ENCODE data around the gene CDV3.

CDV3 gene

DNA sequence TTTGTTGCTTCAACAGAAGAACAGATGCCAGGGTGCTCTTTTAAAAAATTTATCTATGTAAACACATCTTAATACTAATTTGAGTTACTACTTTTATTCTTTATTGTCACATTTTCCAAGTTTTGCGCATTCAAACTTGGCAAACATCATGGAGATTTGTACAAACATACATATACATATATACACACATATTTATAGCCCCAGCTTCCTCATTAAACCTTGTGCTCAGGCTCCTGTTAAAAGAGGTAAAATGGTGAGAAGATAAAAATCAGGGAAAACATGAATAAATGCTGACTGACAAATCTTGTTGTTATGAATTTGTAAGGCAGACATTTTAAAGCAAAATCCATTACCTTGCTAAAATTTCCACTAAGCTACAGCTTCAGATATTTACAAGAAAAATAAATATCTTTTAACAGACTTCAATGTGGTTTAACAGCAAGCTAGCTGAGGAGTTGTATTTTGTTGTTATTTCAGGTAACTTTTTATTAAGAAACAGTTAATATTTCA lies 27.1 kb downstream of the CDV3 start:
- Histone ChIP-seq H3K79me2 (ENCODE audit: insufficient read depth, low read length) (peaks cover 2% of the 10 kb centered on the region; the same call in 1 of the 2 replicates), H3K9ac (ENCODE audit: low read depth, low read length) (no peak overlapping the region), H4K20me1 (ENCODE audit: insufficient read depth, low read length) (no peaks in the 10 kb centered on the region), H2AFZ (ENCODE audit: low read depth, low read length) (no peak overlapping the region), H3K27me3 (ENCODE audit: insufficient read depth, low read length, poor library complexity) (no peaks in the 10 kb centered on the region), H3K9me3 (ENCODE audit: insufficient read depth, low read length, severe bottlenecking) (no peaks in the 10 kb centered on the region), H3K4me1 (ENCODE audit: insufficient read depth, low read length) (no peaks in the 10 kb centered on the region), H3K27ac (ENCODE audit: low read length) (no peak overlapping the region), H3K4me3 (ENCODE audit: low read depth in 1 of 2, low read length in 2 of 2) (no peak overlapping the region), H3K4me2 (ENCODE audit: insufficient read depth, low read length) (no peak overlapping the region), H3K36me3 (ENCODE audit: insufficient read depth, low read length) (peaks cover 58% of the 10 kb centered on the region)
- ATAC-seq (ENCODE audit: insufficient read depth, low read depth) (no peak), DNase-seq (no peak)
- TF ChIP-seq EZH2 (IDR thresholded peaks at IDR 0.05; ENCODE audit: borderline replicate concordance, low read depth, low read length, severe bottlenecking) = no peak
- TF ChIP-seq, protein P1, sequence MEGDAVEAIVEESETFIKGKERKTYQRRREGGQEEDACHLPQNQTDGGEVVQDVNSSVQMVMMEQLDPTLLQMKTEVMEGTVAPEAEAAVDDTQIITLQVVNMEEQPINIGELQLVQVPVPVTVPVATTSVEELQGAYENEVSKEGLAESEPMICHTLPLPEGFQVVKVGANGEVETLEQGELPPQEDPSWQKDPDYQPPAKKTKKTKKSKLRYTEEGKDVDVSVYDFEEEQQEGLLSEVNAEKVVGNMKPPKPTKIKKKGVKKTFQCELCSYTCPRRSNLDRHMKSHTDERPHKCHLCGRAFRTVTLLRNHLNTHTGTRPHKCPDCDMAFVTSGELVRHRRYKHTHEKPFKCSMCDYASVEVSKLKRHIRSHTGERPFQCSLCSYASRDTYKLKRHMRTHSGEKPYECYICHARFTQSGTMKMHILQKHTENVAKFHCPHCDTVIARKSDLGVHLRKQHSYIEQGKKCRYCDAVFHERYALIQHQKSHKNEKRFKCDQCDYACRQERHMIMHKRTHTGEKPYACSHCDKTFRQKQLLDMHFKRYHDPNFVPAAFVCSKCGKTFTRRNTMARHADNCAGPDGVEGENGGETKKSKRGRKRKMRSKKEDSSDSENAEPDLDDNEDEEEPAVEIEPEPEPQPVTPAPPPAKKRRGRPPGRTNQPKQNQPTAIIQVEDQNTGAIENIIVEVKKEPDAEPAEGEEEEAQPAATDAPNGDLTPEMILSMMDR (IDR thresholded peaks at IDR 0.05; ENCODE audit: borderline replicate concordance, extremely low read depth, low read length, poor library complexity, severe bottlenecking) = no peak

DNA sequence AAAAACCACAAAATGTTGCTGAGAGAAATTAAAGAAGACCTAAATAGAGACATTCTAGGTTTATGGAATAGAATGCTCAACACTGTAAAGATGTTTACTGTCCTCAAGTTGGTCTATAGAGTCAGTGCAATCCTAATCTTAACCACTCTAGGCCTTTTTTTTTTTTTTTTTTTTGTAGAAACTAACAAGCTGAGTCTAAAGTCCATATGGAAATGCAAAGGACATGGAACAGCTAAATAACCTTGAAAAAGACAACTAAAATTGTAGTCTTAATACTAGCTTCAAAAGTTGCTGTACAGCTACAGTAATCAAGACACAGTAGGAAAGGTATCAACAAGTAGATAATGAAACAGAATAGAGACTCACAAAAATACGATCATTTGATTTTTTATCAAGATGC lies 32.9 kb downstream of the CDV3 start:
- Histone ChIP-seq H4K20me1 (ENCODE audit: insufficient read depth, low read length) (no peaks in the 10 kb centered on the region), H3K9me3 (ENCODE audit: insufficient read depth, low read length, severe bottlenecking) (no peaks in the 10 kb centered on the region), H3K4me3 (ENCODE audit: low read depth in 1 of 2, low read length in 2 of 2) (no peak overlapping the region), H3K79me2 (ENCODE audit: insufficient read depth, low read length) (peaks cover 2% of the 10 kb centered on the region; the same call in 1 of the 2 replicates), H3K4me1 (ENCODE audit: insufficient read depth, low read length) (no peaks in the 10 kb centered on the region), H3K27me3 (ENCODE audit: insufficient read depth, low read length, poor library complexity) (no peaks in the 10 kb centered on the region), H2AFZ (ENCODE audit: low read depth, low read length) (no peak overlapping the region), H3K27ac (ENCODE audit: low read length) (no peak overlapping the region), H3K36me3 (ENCODE audit: insufficient read depth, low read length) (peaks cover 89% of the 10 kb centered on the region), H3K9ac (ENCODE audit: low read depth, low read length) (no peak overlapping the region), H3K4me2 (ENCODE audit: insufficient read depth, low read length) (no peak overlapping the region)
- no peak for ATAC-seq (ENCODE audit: insufficient read depth, low read depth)
- TF ChIP-seq, protein P1 (IDR thresholded peaks at IDR 0.05; ENCODE audit: borderline replicate concordance, extremely low read depth, low read length, poor library complexity, severe bottlenecking) = no peak
- TF ChIP-seq EZH2 (IDR thresholded peaks at IDR 0.05; ENCODE audit: borderline replicate concordance, low read depth, low read length, severe bottlenecking) = no peak
- DNase-seq = no peak

DNA sequence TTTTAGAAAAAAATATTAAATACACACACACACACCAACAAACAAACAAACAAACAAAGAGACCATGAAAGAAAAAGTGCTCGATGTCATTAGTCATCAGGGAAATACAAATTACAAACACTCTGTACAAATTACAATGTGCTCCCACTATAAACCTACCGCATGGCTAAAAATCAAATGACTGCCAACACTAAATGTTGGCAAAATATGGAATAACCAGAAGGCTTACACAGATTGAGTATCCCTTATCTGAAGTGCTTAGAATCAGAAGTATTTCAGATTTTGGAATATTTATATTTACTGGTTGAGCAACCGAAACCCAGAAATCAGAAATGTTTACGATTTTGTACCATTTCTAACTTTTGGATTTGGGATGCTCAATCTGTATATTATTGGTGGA lies 33.4 kb downstream of the CDV3 start:
- peaks cover 89% of the 10 kb centered on the region for H3K36me3 ChIP-seq (ENCODE audit: insufficient read depth, low read length)
- no peak for ATAC-seq (ENCODE audit: insufficient read depth, low read depth)
- TF ChIP-seq, protein P1 (IDR thresholded peaks at IDR 0.05; ENCODE audit: borderline replicate concordance, extremely low read depth, low read length, poor library complexity, severe bottlenecking) = no peak
- TF ChIP-seq EZH2 (IDR thresholded peaks at IDR 0.05; ENCODE audit: borderline replicate concordance, low read depth, low read length, severe bottlenecking) = no peak

More for the DNA sequence above, 33.4 kb downstream of the CDV3 start:
- Histone ChIP-seq H3K4me1 (ENCODE audit: insufficient read depth, low read length) (no peaks in the 10 kb centered on the region), H2AFZ (ENCODE audit: low read depth, low read length) (no peak overlapping the region), H3K27me3 (ENCODE audit: insufficient read depth, low read length, poor library complexity) (no peaks in the 10 kb centered on the region), H3K9me3 (ENCODE audit: insufficient read depth, low read length, severe bottlenecking) (no peaks in the 10 kb centered on the region), H3K4me3 (ENCODE audit: low read depth in 1 of 2, low read length in 2 of 2) (no peak overlapping the region), H4K20me1 (ENCODE audit: insufficient read depth, low read length) (no peaks in the 10 kb centered on the region), H3K79me2 (ENCODE audit: insufficient read depth, low read length) (peaks cover 2% of the 10 kb centered on the region; the same call in 1 of the 2 replicates), H3K9ac (ENCODE audit: low read depth, low read length) (no peak overlapping the region), H3K4me2 (ENCODE audit: insufficient read depth, low read length) (no peak overlapping the region), H3K27ac (ENCODE audit: low read length) (no peak overlapping the region)
- no peak for DNase-seq
